RKO (cell line): ENCODE data around the gene EIF2AK3.

Experiments
- DNase-seq: peaks from one replicate; pipeline ENCODE4 v3.0.0-alpha.2; 2016; ENCODE audit warnings: low spot score

The EIF2AK3 gene

GRCh38 chr2:88540346-88540745 lies 86.9 kb downstream of the EIF2AK3 start:
- peak; percentile 57 for DNase-seq

GRCh38 chr2:88538362-88538917 lies 88.8 kb downstream of the EIF2AK3 start:
- no peak for DNase-seq

GRCh38 chr2:88537640-88538039 lies 89.6 kb downstream of the EIF2AK3 start:
- no peak for DNase-seq

GRCh38 chr2:88530081-88530480 lies 97.2 kb downstream of the EIF2AK3 start:
- no peak for DNase-seq

- no peak for DNase-seq
These were observed 105.7 kb downstream of the EIF2AK3 start for GRCh38 chr2:88521445-88522073.

GRCh38 chr2:88517759-88518201 lies 109.5 kb downstream of the EIF2AK3 start:
- DNase-seq, result no peak
